B cell (primary cell): ENCODE measurements around the gene TTC38. TPM values are rescaled to one million over a fixed set of nuclear protein-coding genes. Genes with fewer than 3 reads are reported as not detected.
A peak's percentile ranks its signal among the peaks of the same experiment; 100 is the strongest.

Experiments used
- ATAC-seq: fragments of 200-7000 bp; cut with Tn5 transposase; one replicate; pipeline ENCODE4 v1.10.0; 2021; ENCODE audit warnings: low read depth, mild to moderate bottlenecking, moderate number of reproducible peaks, moderate library complexity
- CTCF ChIA-PET: fragments of 350-600 bp; sonication (Branson Sonifier 250); formaldehyde crosslinking; loops from one replicate; lab custom pipeline; 2021; ENCODE audit warnings: antibody characterized with exemption, inconsistent platforms; lab: Charles Lee
- POLR2A ChIA-PET: fragments of 350-600 bp; sonication (Branson Sonifier 250); formaldehyde crosslinking; loops from one replicate; lab custom pipeline; 2021; ENCODE audit warnings: antibody characterized with exemption; lab: Charles Lee
- DNase-seq: peaks from one replicate; pipeline ENCODE4 v3.0.0; 2013
- H2AFZ ChIP-seq: 2 replicates; pipeline ENCODE4 v1.6.1; 2012; ENCODE audit warnings: mild to moderate bottlenecking, low read depth, low read length; ENCODE audit not compliant: insufficient read depth, poor library complexity, severe bottlenecking
- H3K27ac ChIP-seq, 2 donors: 1 replicate in 1 of 2; 2 replicates in 1 of 2; pipeline ENCODE4 v1.5.1; 2012 to 2013; ENCODE audit warnings: low read length in 2 of 2, mild to moderate bottlenecking in 2 of 2, moderate library complexity in 1 of 2
- H3K27me3 ChIP-seq, 4 experiments: fragments of 200-600 bp in 1 of 4; sonication (generic) in 1 of 4; replicated peaks in 1 of 4; 1 replicate in 2 of 4; 2 replicates in 2 of 4; pipeline versions ENCODE4 v1.6.1 to v1.7.0; 2013 to 2016; ENCODE audit warnings: low read length in 3 of 4, mild to moderate bottlenecking in 2 of 4, mixed read lengths in 1 of 4, moderate library complexity in 1 of 4; ENCODE audit not compliant: insufficient read depth in 4 of 4, control insufficient read depth in 3 of 4; ENCODE audit errors: control extremely low read depth in 1 of 4
- H3K36me3 ChIP-seq, 2 experiments: replicated peaks in 1 of 2; 1 replicate in 1 of 2; 2 replicates in 1 of 2; pipeline versions ENCODE4 v1.6.1 to v1.7.1; 2013; ENCODE audit warnings: low read length in 1 of 2; ENCODE audit not compliant: insufficient read depth in 2 of 2, control insufficient read depth in 1 of 2; ENCODE audit errors: control extremely low read depth in 1 of 2, extremely low read depth in 1 of 2
- H3K4me1 ChIP-seq, 2 donors: fragments of 200-600 bp in 1 of 2; sonication (generic) in 1 of 2; 1 replicate in 1 of 2; 2 replicates in 1 of 2; pipeline versions ENCODE4 v1.5.1 to v1.6.1; 2013 to 2017; ENCODE audit warnings: low read length in 2 of 2; ENCODE audit not compliant: control insufficient read depth in 2 of 2, insufficient read depth in 2 of 2
- H3K4me2 ChIP-seq: replicated peaks from 2 replicates; pipeline ENCODE3; 2012; ENCODE audit warnings: mild to moderate bottlenecking, low read depth, low read length; ENCODE audit not compliant: poor library complexity, severe bottlenecking
- H3K4me3 ChIP-seq, 5 experiments: fragments of 200-600 bp in 1 of 5; sonication (generic) in 1 of 5; 1 replicate in 3 of 5; 2 replicates in 2 of 5; pipeline versions ENCODE4 v1.5.1 to v1.7.0; 2011 to 2016; ENCODE audit warnings: low read length in 4 of 5, mild to moderate bottlenecking in 4 of 5, low read depth in 2 of 5, control low read depth in 1 of 5, moderate library complexity in 1 of 5; ENCODE audit not compliant: insufficient read depth in 1 of 5; ENCODE audit errors: control extremely low read depth in 1 of 5, extremely low read depth in 1 of 5
- H3K79me2 ChIP-seq: fragments of 200-600 bp; sonication (generic); one replicate; pipeline ENCODE4 v1.6.0; 2016; ENCODE audit warnings: low read length; ENCODE audit not compliant: control insufficient read depth, insufficient read depth
- H3K9ac ChIP-seq: fragments of 200-600 bp; sonication (generic); 2 replicates; pipeline ENCODE4 v1.6.1; 2017; ENCODE audit warnings: mild to moderate bottlenecking, low read length, moderate library complexity
- H3K9me3 ChIP-seq, 3 donors: one replicate each; pipeline versions ENCODE4 v1.6.1 to v1.7.1; 2013; ENCODE audit warnings: low read length in 2 of 3; ENCODE audit not compliant: control insufficient read depth in 2 of 3, insufficient read depth in 1 of 3; ENCODE audit errors: control extremely low read depth in 1 of 3
- H4K20me1 ChIP-seq: 2 replicates; pipeline ENCODE4 v1.6.0; 2012; ENCODE audit warnings: mild to moderate bottlenecking, low read length; ENCODE audit not compliant: insufficient read depth, control insufficient read depth, poor library complexity, severe bottlenecking
- H3K27ac Mint-ChIP-seq: one replicate; pipeline ENCODE4 v1.8.0; 2021; ENCODE audit warnings: mixed read lengths
- H3K27me3 Mint-ChIP-seq: one replicate; pipeline ENCODE4 v1.8.0; 2021; ENCODE audit warnings: mixed read lengths
- H3K4me1 Mint-ChIP-seq: one replicate; pipeline ENCODE4 v1.8.0; 2021; ENCODE audit warnings: mixed read lengths
- H3K4me3 Mint-ChIP-seq: one replicate; pipeline ENCODE4 v1.8.0; 2021; ENCODE audit warnings: mixed read lengths
- H3K9me3 Mint-ChIP-seq: one replicate; pipeline ENCODE4 v1.8.0; 2022; ENCODE audit warnings: mixed read lengths; ENCODE audit not compliant: insufficient read depth
- CTCF ChIP-seq: fragments of 200-600 bp; IDR thresholded peaks from one replicate; pipeline ENCODE4 v1.8.0; 2022; ENCODE audit warnings: antibody characterized with exemption, mild to moderate bottlenecking
- EZH2 ChIP-seq: IDR thresholded peaks from 2 replicates; pipeline ENCODE4 v1.6.1; 2012; ENCODE audit warnings: borderline replicate concordance, low read depth, mild to moderate bottlenecking, moderate library complexity, low read length; ENCODE audit not compliant: insufficient read depth, poor library complexity, severe bottlenecking
- WGBS: methylation state at CpG from one replicate; pipeline ENCODE4 v1.1.5; 2013; ENCODE audit warnings: missing lambda C conversion rate; ENCODE audit not compliant: insufficient coverage; 5-methylcytosine and 5-hydroxymethylcytosine counted together
- intact Hi-C: fragments of 100-400 bp; cut with micrococcal nuclease; formaldehyde crosslinking; loops from one replicate; pipeline ENCODE4 v1.10.0; 2022
- polyA plus RNA-seq: library from polyadenylated mRNA; depleted of rRNA; stranded (reverse); fragments of >200 nt; gene quantifications from 2 replicates; pipeline ENCODE4 v1.2.3, GENCODE V29; 2012
- total RNA-seq, 2 donors: library from RNA; stranded (reverse); fragments of 120-200 nt in 1 of 2; gene quantifications; 1 replicate in 1 of 2; 2 replicates in 1 of 2; pipeline versions ENCODE4 v1.2.3 to v1.2.4, GENCODE V29; 2013 to 2022

The TTC38 gene
- total and polyA plus RNA-seq, 2 donors (not counting 1 experiment from before 2014, with no cell fraction given), result 10.8 to 13.3 TPM

- peaks cover 0 to 6% of the 10 kb centered on the region in 2 experiments for H3K36me3 ChIP-seq
- WGBS, result 82% methylated on average over 7 of the region's 7 CpGs
- H3K9ac ChIP-seq, result no peak overlapping the region
- no peak overlapping the region for H3K4me3 Mint-ChIP-seq
- ATAC-seq (no peak), DNase-seq (no peak)
- H2AFZ ChIP-seq, result no peak overlapping the region
- H3K27me3 ChIP-seq, result no peaks in the 10 kb centered on the region
- ChIA-PET POLR2A (no interaction called here), CTCF (no interaction called here)
- H3K27ac ChIP-seq, result peak overlapping the region in 1 of 2 donors; percentile 27
- H3K9me3 ChIP-seq, result peaks cover 0 to 19% (median 0%) of the 10 kb centered on the region in 3 donors
- H3K79me2 ChIP-seq, result no peaks in the 10 kb centered on the region
- peaks cover 41 to 58% of the 10 kb centered on the region in 2 donors for H3K4me1 ChIP-seq
- intact Hi-C loops, result loop anchor here (2.0 kb wide), 1 partner anchor 38 kb away; the partner anchor contains the start of gene CDPF1
- TF ChIP-seq CTCF (no peak), EZH2 (no peak)
- no peak overlapping the region for H3K27ac Mint-ChIP-seq
- H3K9me3 Mint-ChIP-seq, result no peaks in the 10 kb centered on the region
- no peaks in the 10 kb centered on the region for H4K20me1 ChIP-seq
- peak overlapping the region; percentile 75 for H3K4me2 ChIP-seq
- no peak overlapping the region for H3K4me3 ChIP-seq
- peaks cover 54% of the 10 kb centered on the region for H3K4me1 Mint-ChIP-seq
- no peaks in the 10 kb centered on the region for H3K27me3 Mint-ChIP-seq
Measured at GRCh38 chr22:46288846-46289243, 21.0 kb downstream of the TTC38 start.

- TF ChIP-seq EZH2, result no peak
- no peak for TF ChIP-seq CTCF
- CTCF ChIA-PET, result no interaction called here
- Mint-ChIP-seq H3K4me1 (peaks cover 54% of the 10 kb centered on the region), H3K9me3 (no peaks in the 10 kb centered on the region), H3K27me3 (no peaks in the 10 kb centered on the region), H3K4me3 (peak overlapping the region; percentile 19), H3K27ac (peak overlapping the region; percentile 46)
- Histone ChIP-seq H3K4me3 (no peak overlapping the region), H3K27ac (no peak overlapping the region), H3K4me1 (peaks cover 41 to 60% of the 10 kb centered on the region in 2 donors), H3K27me3 (no peaks in the 10 kb centered on the region), H3K79me2 (no peaks in the 10 kb centered on the region), H3K9ac (no peak overlapping the region), H2AFZ (no peak overlapping the region), H3K4me2 (no peak overlapping the region), H4K20me1 (no peaks in the 10 kb centered on the region), H3K9me3 (peaks cover 0 to 19% (median 0%) of the 10 kb centered on the region in 3 donors), H3K36me3 (peaks cover 0 to 3% of the 10 kb centered on the region in 2 experiments)
- POLR2A ChIA-PET, result no interaction called here
- intact Hi-C loops, result loop anchor here (2.0 kb wide), 1 partner anchor 39 kb away; the partner anchor contains the start of gene CDPF1
- ATAC-seq (no peak), DNase-seq (no peak)
- 88% methylated on average over 33 of the region's 33 CpGs for WGBS
Measured at GRCh38 chr22:46289244-46289891, 21.6 kb downstream of the TTC38 start.
